Nephron progenitor cell (in vitro differentiated cells): Measurements from ENCODE around the gene EIF4E2.

Source experiments
- DNase-seq: peaks from one replicate; pipeline ENCODE4 v3.0.0; 2021
- H3K27ac Mint-ChIP-seq: 2 replicates; pipeline ENCODE4 v1.8.0; 2021; ENCODE audit warnings: mild to moderate bottlenecking, moderate library complexity, mixed read lengths
- H3K27me3 Mint-ChIP-seq: 2 replicates; pipeline ENCODE4 v1.8.0; 2021; ENCODE audit warnings: mild to moderate bottlenecking, low read depth, mixed read lengths; ENCODE audit not compliant: poor library complexity
- H3K36me3 Mint-ChIP-seq: 2 replicates; pipeline ENCODE4 v1.8.0; 2021; ENCODE audit warnings: low read depth, mixed read lengths
- H3K4me1 Mint-ChIP-seq: 2 replicates; pipeline ENCODE4 v1.8.0; 2021; ENCODE audit warnings: mixed read lengths
- H3K4me3 Mint-ChIP-seq: 2 replicates; pipeline ENCODE4 v1.8.0; 2021; ENCODE audit warnings: mild to moderate bottlenecking, moderate library complexity, mixed read lengths
- H3K9me3 Mint-ChIP-seq: 2 replicates; pipeline ENCODE4 v1.8.0; 2021; ENCODE audit warnings: mild to moderate bottlenecking, moderate library complexity, mixed read lengths
- CTCF ChIP-seq: fragments of 200-600 bp; sonication (generic); IDR thresholded peaks from 2 replicates; pipeline ENCODE4 v1.5.0; 2021; ENCODE audit warnings: antibody characterized with exemption

EIF4E2 gene

GRCh38 chr2:232503809-232504323 lies 46.6 kb upstream of the EIF4E2 start:
- H3K4me1 Mint-ChIP-seq, result peaks cover 87% of the 10 kb centered on the region
- H3K27ac Mint-ChIP-seq, result no peak overlapping the region
- peak overlapping the region; percentile 72 for H3K4me3 Mint-ChIP-seq
- peaks cover 39% of the 10 kb centered on the region for H3K27me3 Mint-ChIP-seq
- no peaks in the 10 kb centered on the region for H3K9me3 Mint-ChIP-seq
- TF ChIP-seq CTCF, result no peak
- no peaks in the 10 kb centered on the region for H3K36me3 Mint-ChIP-seq
- no peak for DNase-seq

- Mint-ChIP-seq H3K4me3 (peak overlapping the region; percentile 70), H3K27ac (no peak overlapping the region), H3K27me3 (peaks cover 34% of the 10 kb centered on the region), H3K4me1 (peaks cover 87% of the 10 kb centered on the region), H3K36me3 (no peaks in the 10 kb centered on the region), H3K9me3 (no peaks in the 10 kb centered on the region)
- DNase-seq, result no peak
- no peak for TF ChIP-seq CTCF
Observed at GRCh38 chr2:232504438-232504837, 46.1 kb upstream of the EIF4E2 start.

- Mint-ChIP-seq H3K27me3 (peaks cover 28% of the 10 kb centered on the region), H3K27ac (peak overlapping the region; percentile 91), H3K4me1 (peaks cover 88% of the 10 kb centered on the region), H3K4me3 (peak overlapping the region; percentile 62), H3K9me3 (no peaks in the 10 kb centered on the region), H3K36me3 (no peaks in the 10 kb centered on the region)
- DNase-seq, result peak; percentile 67
- no peak for TF ChIP-seq CTCF
Observed at GRCh38 chr2:232505856-232506255, 44.6 kb upstream of the EIF4E2 start.

- Mint-ChIP-seq H3K4me1 (peaks cover 88% of the 10 kb centered on the region), H3K27me3 (peaks cover 32% of the 10 kb centered on the region), H3K27ac (peak overlapping the region; percentile 91), H3K4me3 (no peak overlapping the region), H3K9me3 (no peaks in the 10 kb centered on the region), H3K36me3 (no peaks in the 10 kb centered on the region)
- TF ChIP-seq CTCF, result no peak
- DNase-seq, result no peak
Observed at GRCh38 chr2:232506709-232507108, 43.8 kb upstream of the EIF4E2 start.

- Mint-ChIP-seq H3K36me3 (no peaks in the 10 kb centered on the region), H3K27ac (no peak overlapping the region), H3K4me1 (peaks cover 93% of the 10 kb centered on the region), H3K27me3 (peaks cover 33% of the 10 kb centered on the region), H3K9me3 (no peaks in the 10 kb centered on the region), H3K4me3 (no peak overlapping the region)
- no peak for DNase-seq
- TF ChIP-seq CTCF, result no peak
Observed at GRCh38 chr2:232508251-232508650, 42.2 kb upstream of the EIF4E2 start.

GRCh38 chr2:232511336-232511890 lies 39.1 kb upstream of the EIF4E2 start:
- Mint-ChIP-seq H3K27me3 (peaks cover 39% of the 10 kb centered on the region), H3K27ac (no peak overlapping the region), H3K4me1 (peaks cover 88% of the 10 kb centered on the region), H3K9me3 (no peaks in the 10 kb centered on the region), H3K4me3 (no peak overlapping the region), H3K36me3 (no peaks in the 10 kb centered on the region)
- no peak for DNase-seq
- no peak for TF ChIP-seq CTCF
